Measurements from ENCODE around the gene CPB1.

The CPB1 gene

GRCh38 chr3:148873977-148874376 lies 46.4 kb downstream of the CPB1 start:
- H3K4me2 ChIP-seq (ENCODE audit: low read length): no peak overlapping the region

GRCh38 chr3:148878095-148878494 lies 50.5 kb downstream of the CPB1 start:
- Histone ChIP-seq H3F3A (ENCODE audit: control insufficient read depth, insufficient read depth) (no peaks in the 10 kb centered on the region), H3K79me2 (ENCODE audit: control insufficient read depth, low read length) (no peaks in the 10 kb centered on the region), H3K4me1 (ENCODE audit: control insufficient read depth, low read length) (no peaks in the 10 kb centered on the region), H3K27ac (ENCODE audit: low read depth, low read length) (no peak overlapping the region), H3K27me3 (ENCODE audit: control insufficient read depth, low read length) (peaks cover 2% of the 10 kb centered on the region; the same call in 1 of the 2 replicates), H3K4me2 (ENCODE audit: low read length) (no peak overlapping the region), H3K36me3 (ENCODE audit: control insufficient read depth, low read length) (no peaks in the 10 kb centered on the region), H3K9me2 (replicated peaks; ENCODE audit: control insufficient read depth, low read length) (no peaks in the 10 kb centered on the region), H4K20me1 (ENCODE audit: control insufficient read depth, insufficient read depth, low read depth, low read length) (no peaks in the 10 kb centered on the region), H3K9me3 (ENCODE audit: control insufficient read depth, insufficient read depth, low read length) (no peaks in the 10 kb centered on the region), H3K4me3 (ENCODE audit: low read length) (no peak overlapping the region)
- no peak for TF ChIP-seq CTCF (IDR thresholded peaks at IDR 0.05; ENCODE audit: low read depth, low read length, poor library complexity, severe bottlenecking)
- TF ChIP-seq EZH2phosphoT487 (IDR thresholded peaks at IDR 0.05; ENCODE audit: borderline replicate concordance, low read length): no peak

More at GRCh38 chr3:148873977-148874376, 46.4 kb downstream of the CPB1 start:
- Histone ChIP-seq H3K36me3 (ENCODE audit: control insufficient read depth, low read length) (no peaks in the 10 kb centered on the region), H3K9me3 (ENCODE audit: control insufficient read depth, insufficient read depth, low read length) (no peaks in the 10 kb centered on the region), H3K27ac (ENCODE audit: low read depth, low read length) (no peak overlapping the region), H3K27me3 (ENCODE audit: control insufficient read depth, low read length) (0 out of 2 replicates have a peak, but pooled peaks cover 2% of the 10 kb centered on the region), H3K4me3 (ENCODE audit: low read length) (no peak overlapping the region), H4K20me1 (ENCODE audit: control insufficient read depth, insufficient read depth, low read depth, low read length) (no peaks in the 10 kb centered on the region), H3F3A (ENCODE audit: control insufficient read depth, insufficient read depth) (no peaks in the 10 kb centered on the region), H3K79me2 (ENCODE audit: control insufficient read depth, low read length) (no peaks in the 10 kb centered on the region), H3K4me1 (ENCODE audit: control insufficient read depth, low read length) (no peaks in the 10 kb centered on the region), H3K9me2 (replicated peaks; ENCODE audit: control insufficient read depth, low read length) (no peaks in the 10 kb centered on the region)
- TF ChIP-seq CTCF (IDR thresholded peaks at IDR 0.05; ENCODE audit: low read depth, low read length, poor library complexity, severe bottlenecking): no peak
- TF ChIP-seq EZH2phosphoT487 (IDR thresholded peaks at IDR 0.05; ENCODE audit: borderline replicate concordance, low read length): no peak

GRCh38 chr3:148879256-148879655 lies 51.6 kb downstream of the CPB1 start:
- TF ChIP-seq EZH2phosphoT487 (IDR thresholded peaks at IDR 0.05; ENCODE audit: borderline replicate concordance, low read length): no peak
- no peak for TF ChIP-seq CTCF (IDR thresholded peaks at IDR 0.05; ENCODE audit: low read depth, low read length, poor library complexity, severe bottlenecking)
- Histone ChIP-seq H3K27me3 (ENCODE audit: control insufficient read depth, low read length) (peaks cover 2% of the 10 kb centered on the region; the same call in 1 of the 2 replicates), H4K20me1 (ENCODE audit: control insufficient read depth, insufficient read depth, low read depth, low read length) (no peaks in the 10 kb centered on the region), H3F3A (ENCODE audit: control insufficient read depth, insufficient read depth) (no peaks in the 10 kb centered on the region), H3K9me3 (ENCODE audit: control insufficient read depth, insufficient read depth, low read length) (no peaks in the 10 kb centered on the region), H3K4me1 (ENCODE audit: control insufficient read depth, low read length) (no peaks in the 10 kb centered on the region), H3K27ac (ENCODE audit: low read depth, low read length) (no peak overlapping the region), H3K4me3 (ENCODE audit: low read length) (no peak overlapping the region), H3K79me2 (ENCODE audit: control insufficient read depth, low read length) (no peaks in the 10 kb centered on the region), H3K9me2 (replicated peaks; ENCODE audit: control insufficient read depth, low read length) (no peaks in the 10 kb centered on the region), H3K36me3 (ENCODE audit: control insufficient read depth, low read length) (no peaks in the 10 kb centered on the region), H3K4me2 (ENCODE audit: low read length) (no peak overlapping the region)
